Measurements from ENCODE around the gene ABR.

The ABR gene

DNA sequence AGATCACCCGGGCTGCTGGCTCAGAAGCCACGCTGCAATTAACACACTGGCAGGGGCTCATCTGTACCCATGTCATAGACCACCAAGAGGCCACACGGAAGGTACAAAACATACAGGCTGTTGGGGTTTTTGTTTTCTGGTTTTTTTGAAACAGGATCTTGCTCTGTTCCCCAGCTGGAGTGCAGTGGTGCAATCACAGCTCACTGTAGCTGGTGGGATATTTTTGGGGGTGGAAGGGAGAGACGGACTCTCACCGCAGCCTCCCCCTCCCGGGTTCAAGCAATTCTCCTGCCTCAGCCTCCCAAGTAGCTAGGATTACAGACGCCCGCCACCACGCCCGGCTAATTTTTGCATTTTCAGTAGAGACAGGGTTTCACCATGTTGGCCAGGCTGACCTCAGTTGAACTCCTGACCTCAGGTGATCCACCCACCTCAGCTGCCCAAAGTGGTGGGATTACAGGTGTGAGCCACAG, 19.5 kb upstream of the ABR start:
- peak; percentile 29 for DNase-seq

GRCh38 chr17:1197781-1198490, 18.2 kb upstream of the ABR start:
- DNase-seq, result peak; percentile 92

DNA sequence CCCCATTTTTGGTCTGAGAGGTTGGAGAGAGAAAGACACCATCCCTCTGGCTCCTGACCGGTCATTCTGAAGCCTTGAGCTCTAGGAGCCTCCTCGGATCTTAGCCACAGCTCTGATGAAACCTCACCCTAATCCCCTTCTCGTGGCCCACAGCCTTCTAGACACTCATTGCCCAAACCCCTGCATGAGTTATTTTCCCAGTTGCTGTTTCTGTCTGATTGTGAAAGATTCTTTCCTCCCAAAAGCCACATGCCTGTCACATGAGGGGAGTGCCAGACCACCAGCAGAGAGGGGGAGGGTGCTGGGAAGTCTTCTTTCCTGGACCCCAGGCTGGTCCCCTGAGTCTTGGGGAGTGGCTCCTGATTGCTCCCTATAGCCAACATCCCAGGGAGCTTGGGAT, 17.6 kb upstream of the ABR start:
- DNase-seq, result peak; percentile 68

DNA sequence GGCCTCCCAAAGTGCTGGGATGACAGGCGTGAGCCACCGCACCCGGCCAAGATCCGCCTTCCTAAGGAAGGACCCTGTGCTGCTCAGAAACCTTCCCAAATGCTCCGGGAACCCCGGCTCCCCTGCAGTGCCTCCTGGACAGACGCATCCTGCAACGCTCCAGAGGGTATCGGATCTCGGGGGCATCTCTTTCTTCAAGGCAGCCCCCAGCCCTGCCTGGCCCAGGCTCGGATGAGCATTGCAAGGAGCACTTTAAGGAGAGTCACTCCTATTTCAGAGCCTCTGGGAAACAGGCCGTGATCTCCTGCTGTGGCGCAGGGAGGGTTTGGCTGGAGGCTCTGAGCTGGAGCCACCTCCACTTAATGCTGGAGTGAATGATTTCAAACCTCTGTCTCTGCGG, 17.2 kb upstream of the ABR start:
- DNase-seq, result peak; percentile 26

DNA sequence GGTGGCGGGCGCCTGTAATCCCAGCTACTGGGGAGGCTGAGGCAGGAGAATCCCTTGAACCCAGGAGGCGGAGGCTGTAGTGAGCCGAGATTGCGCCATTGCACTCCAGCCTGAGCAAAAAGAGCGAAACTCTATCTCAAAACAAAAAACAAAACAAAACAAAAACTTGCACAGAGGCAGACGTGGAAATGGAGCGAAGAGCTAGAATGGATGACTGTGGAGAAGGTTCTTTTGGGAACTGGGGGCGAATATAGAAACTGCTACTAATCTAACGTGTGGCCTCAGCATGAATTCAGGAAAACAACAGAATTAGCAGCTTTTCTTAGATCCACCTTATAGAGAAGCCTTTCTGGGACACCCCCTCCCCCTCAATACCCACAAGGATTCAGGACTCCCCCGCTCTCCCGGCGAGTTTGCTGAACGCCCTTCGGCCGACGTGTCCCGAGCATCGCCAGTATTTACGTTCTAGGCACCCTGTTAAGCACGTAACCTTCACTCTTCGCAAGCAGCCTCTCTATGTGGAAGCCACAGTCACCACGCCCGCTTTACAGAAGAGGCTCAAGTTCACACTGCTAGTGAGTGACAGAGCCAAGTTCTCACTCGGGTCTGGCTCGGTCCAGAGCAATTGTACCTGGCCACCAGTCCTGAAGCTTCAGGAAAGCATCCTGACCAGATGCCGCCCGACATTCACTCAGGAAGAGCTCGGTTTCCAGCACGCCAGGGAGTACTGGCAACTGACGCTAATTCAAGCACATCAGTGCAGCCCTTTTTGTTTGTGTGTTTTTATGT, 13.3 kb upstream of the ABR start:
- no peak for DNase-seq

- peak; percentile 29 for DNase-seq
Observed at GRCh38 chr17:1190751-1191331, 11.1 kb upstream of the ABR start.

- DNase-seq, result peak; percentile 83
Observed at GRCh38 chr17:1188812-1189504, 9.2 kb upstream of the ABR start.

DNA sequence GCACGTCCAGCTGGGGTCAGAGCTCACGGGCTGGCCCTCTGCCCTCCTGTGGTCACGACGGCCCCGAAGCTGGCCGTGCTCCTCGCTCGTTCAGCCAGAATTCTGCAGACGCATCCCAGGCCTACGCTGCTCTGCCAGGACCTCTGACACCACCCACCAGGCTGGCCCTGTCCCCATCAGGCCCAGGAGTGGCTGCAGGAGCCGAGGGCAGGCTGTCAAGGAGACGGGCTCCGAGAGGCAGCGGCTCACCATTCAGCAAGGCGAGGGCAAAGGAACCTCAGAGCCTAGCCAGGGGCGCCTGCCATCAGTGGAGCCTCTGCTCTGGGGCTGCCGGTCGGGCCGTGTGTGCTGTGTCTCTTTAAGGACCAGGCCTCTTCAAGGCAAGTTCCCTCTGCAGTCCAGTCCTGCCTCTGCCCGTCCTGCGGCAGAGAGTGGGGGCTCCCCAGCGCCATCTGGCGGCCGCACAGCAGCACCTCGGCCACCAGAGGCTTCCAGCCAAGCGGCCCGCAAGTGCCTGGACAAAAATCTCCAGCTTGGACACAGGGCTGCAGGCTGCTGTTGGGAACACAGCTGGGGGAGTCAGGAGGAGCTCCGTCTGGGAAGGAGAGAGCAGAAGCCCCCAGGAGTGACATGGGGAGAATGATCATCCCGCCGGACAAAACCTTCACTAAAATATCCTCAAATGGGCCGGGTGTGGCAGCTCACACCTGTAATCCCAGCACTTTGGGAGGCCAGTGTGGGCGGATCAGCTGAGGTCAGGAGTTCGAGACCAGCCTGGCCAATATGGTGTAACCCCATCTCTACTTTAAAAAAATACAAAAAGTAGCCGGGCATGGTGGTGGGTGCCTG, 7.4 kb upstream of the ABR start:
- DNase-seq, result peak; percentile 91

DNA sequence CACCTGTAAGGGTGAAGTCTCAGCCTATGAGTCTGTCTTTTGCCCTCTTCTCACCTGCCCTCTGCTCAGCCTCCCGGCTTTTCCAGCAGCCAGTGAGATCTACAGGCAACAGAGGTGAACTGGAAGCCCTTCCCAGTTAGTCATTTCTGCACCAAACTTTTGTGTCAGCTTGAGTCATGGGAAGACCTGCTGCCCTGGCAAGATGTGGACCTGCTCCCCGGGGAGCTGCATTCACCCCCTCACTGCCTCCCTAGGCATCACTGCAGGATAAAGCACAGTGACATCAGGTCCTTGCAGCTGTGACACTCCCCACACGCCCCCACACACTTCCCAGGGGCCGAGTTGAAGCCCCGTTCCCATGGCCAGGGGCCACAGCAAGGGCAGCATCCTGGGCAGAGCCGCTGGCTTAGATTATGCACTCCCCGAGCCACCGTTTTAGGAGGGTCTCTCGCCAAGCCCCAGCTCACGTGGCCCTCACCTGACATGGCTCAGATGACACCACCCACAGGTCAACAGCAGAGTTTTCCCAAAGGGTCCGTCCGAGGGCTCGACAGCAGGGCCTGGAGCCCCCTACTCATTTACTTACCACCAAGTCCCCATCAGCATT, 6.5 kb upstream of the ABR start:
- DNase-seq, result peak; percentile 25

DNA sequence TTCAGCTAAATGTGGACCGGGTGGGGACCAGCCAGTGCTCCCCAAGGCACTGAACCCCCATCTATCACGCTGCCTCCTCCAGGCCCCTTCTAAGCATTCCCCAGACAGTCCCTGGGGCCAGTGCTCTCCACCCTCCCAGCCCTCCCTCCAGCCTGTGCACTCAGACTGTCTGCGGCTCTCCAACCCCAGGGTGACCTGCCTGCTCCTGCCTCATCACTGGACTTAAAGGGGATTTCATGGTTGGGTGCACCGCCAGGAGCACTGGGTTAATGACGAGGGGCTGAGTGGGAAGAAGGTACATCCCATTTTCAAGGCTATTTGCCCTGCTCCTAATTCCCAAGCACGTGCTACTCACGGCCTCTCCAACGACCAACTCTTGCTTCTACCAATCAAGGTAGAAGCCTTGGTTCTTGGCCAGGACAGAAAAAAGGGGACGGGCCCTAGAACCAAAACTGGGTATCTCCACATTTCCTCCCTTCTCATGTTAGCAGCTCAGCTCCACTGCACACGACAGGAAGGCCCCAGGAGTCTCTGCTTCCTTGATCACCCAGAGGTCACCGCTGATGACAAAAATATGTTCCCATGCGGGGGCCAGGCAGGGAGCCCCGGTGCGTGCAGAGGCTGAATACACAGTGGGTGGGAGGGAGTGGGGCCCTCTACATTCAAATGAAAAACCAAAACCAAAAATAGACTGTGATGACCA, 3.5 kb upstream of the ABR start:
- DNase-seq, result peak; percentile 28

GRCh38 chr17:1182811-1183170, 3.0 kb upstream of the ABR start:
- DNase-seq, result no peak

GRCh38 chr17:1181753-1182137, 2.0 kb upstream of the ABR start:
- DNase-seq, result peak; percentile 49

DNA sequence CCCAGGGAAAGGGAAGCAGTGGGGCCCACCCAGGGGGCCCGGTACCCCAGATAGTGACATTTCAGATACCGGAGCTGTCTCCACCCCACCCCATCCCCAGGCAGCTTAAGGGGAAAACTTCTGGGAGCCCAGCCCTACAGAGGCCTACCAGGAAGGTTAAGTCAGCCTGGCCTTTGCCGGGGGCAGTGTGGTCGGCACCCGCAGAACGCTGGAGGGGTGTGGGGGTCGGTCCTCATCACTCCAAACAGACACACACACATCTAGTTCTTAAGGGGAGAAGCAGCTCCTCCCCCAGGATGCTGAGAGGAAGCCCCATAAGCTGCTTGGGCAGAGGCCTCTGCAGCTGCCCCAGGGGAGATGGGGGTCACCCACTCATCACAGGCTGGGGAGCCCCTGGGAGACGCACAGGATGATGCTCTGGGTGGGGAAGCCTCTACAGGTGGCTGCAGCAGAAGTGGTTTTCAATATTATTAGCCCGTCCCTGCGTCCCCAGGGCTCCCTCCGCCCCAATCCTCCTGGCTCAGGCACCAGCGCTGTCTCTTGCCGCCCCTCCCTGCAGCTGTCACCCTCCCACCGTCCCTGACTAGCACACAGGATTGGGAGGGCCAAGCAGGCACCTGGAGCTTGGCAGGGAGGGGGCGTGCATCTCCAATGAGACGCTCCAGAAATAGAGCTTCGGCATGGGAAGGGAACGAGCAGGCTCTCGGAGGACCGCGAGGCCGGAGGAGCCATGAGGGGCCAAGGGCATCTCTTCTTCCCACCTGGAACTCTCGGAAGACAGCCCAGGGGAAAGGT, 1.4 kb upstream of the ABR start:
- DNase-seq, result peak; percentile 53

GRCh38 chr17:1179112-1179817, 516 bp downstream of the ABR start:
- DNase-seq, result peak; percentile 48

GRCh38 chr17:1177016-1177700, 2.6 kb downstream of the ABR start:
- peak; percentile 71 for DNase-seq

DNA sequence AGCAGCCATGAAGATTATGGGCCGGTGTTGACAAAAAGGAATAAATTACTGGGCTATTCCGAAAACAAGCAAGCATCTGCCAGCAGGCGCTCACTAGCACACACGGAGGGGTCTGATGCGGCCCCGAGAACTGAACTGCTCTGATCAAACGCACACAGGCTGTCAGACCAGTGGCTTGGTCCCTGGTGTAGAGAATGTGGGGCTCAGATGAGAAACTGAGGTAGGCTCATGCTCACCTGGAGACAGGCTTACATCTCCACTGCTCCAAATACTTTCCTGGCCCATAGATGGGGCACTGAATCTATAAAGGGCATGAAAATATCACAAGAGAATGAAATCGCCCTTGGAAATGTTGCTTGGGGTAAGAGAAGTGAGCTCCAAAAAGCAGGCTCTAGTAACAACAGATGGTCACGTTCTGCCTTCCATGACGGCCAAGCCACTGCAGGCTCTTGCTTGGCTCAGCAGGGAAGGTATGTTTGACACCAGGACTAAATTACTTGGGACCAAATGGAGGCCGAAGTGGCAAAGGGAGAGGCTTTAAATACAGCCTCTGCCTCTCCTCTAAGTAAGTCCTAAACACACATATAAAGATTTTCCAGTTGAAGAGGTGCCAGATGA, 5.4 kb downstream of the ABR start:
- DNase-seq, result peak; percentile 47

DNA sequence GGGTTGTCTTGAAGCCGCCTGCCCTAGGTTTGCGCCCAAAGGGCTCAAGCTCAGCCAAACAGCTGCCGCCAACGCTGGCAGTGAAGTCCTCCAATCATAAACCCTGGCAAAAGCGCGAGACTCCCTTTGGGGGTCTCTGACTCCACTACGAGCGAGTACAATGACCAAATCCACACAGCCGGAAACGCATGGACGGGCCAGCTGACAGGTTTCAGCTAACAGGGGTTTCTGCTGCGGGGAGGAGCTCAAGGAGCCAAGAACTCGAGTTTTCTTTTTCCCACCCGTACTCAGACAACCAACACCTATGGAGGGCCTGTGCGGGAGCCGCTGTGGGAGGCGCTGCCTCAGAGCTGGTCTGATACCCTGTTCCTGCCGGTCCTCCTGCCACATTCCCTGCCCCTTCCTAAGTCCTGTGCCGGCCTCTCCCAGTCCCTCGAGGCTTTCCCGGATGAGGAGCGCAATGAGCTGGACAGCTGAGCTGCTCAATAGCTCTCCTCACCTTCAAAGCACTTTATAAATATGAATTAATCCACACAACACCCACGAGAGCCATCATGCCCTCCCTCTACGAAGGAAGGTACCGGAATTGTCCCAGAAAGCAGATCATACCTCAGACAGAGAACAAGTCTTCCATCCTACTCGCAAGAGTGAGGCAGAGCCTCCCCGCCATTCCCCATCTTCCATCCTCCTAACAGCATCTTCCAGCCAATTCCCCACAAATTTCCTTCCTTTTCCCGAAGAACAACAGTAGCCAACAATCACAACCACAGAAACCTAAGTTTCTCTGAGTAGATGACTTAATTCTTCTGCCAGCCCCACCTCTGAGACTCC, 6.1 kb downstream of the ABR start:
- DNase-seq, result peak; percentile 44

- peak; percentile 22 for DNase-seq
Observed at GRCh38 chr17:1171953-1172352, 7.8 kb downstream of the ABR start.

Measured in femur (tissue), 1 donor.